ENCODE data around the gene MRPS33. TPM values are rescaled to one million over a fixed set of nuclear protein-coding genes. Genes with fewer than 3 reads are reported as not detected.

Gene MRPS33
- total RNA-seq = 23.0 and 36.2 TPM in 2 replicates

GRCh38 chr7:141014524-141015395, at the start of gene MRPS33:
TSS of gene MRPS33 (minus strand) at chr7:141014952. CDS start at chr7:141010633, 4,319 bp downstream.

Other genes with a start within 250 kb of the MRPS33 start
- 23.8 and 25.6 TPM in 2 replicates for gene BRAF, start 90.0 kb downstream of the MRPS33 start, total RNA-seq
- under 0.01 TPM in 1 of 2 replicates, not detected in the other for gene TMEM178B, start 59.1 kb upstream of the MRPS33 start, total RNA-seq

Measured in smooth muscle cell of trachea (primary cell).